Smooth muscle cell (in vitro differentiated cells): ENCODE data around the gene DIAPH1. TPM values are rescaled to one million over a fixed set of nuclear protein-coding genes. Genes with fewer than 3 reads are reported as not detected.
A peak's percentile ranks its signal among the peaks of the same experiment; 100 is the strongest.

Experiments used
- DNase-seq: peaks from one replicate; lab custom pipeline; 2025; ENCODE audit not compliant: unreplicated experiment; lab: John Stamatoyannopoulos, UW
- H2AFZ ChIP-seq: fragments of 200-600 bp; sonication (generic); 2 replicates; pipeline ENCODE4 v1.6.0; 2016; ENCODE audit warnings: antibody characterized with exemption, low read depth, mild to moderate bottlenecking
- H3F3A ChIP-seq: fragments of 200-600 bp; sonication (generic); 2 replicates; pipeline ENCODE4 v1.6.0; 2017; ENCODE audit warnings: antibody characterized with exemption, low read depth
- H3K27ac ChIP-seq: fragments of 200-600 bp; sonication (generic); 2 replicates; pipeline ENCODE4 v1.5.1; 2016; ENCODE audit warnings: low read depth, mild to moderate bottlenecking
- H3K27me3 ChIP-seq: fragments of 200-600 bp; sonication (generic); 2 replicates; pipeline ENCODE4 v1.6.1; 2016; ENCODE audit warnings: low read depth, mild to moderate bottlenecking
- H3K36me3 ChIP-seq: fragments of 200-600 bp; sonication (generic); 2 replicates; pipeline ENCODE4 v1.5.1; 2016; ENCODE audit warnings: low read depth
- H3K4me1 ChIP-seq: fragments of 200-600 bp; sonication (generic); 2 replicates; pipeline ENCODE4 v1.5.1; 2016; ENCODE audit warnings: low read depth
- H3K4me2 ChIP-seq: fragments of 200-600 bp; sonication (generic); 2 replicates; pipeline ENCODE4 v1.6.0; 2016; ENCODE audit warnings: mild to moderate bottlenecking
- H3K4me3 ChIP-seq: fragments of 200-600 bp; sonication (generic); 2 replicates; pipeline ENCODE4 v1.5.1; 2016; ENCODE audit warnings: mild to moderate bottlenecking
- H3K79me2 ChIP-seq: fragments of 200-600 bp; sonication (generic); 2 replicates; pipeline ENCODE4 v1.6.0; 2016; ENCODE audit warnings: low read depth, mild to moderate bottlenecking
- H3K9ac ChIP-seq: fragments of 200-600 bp; sonication (generic); 2 replicates; pipeline ENCODE4 v1.6.0; 2016; ENCODE audit warnings: low read depth
- H3K9me3 ChIP-seq: fragments of 200-600 bp; sonication (generic); replicated peaks from 2 replicates; pipeline ENCODE4 v1.5.1; 2016; ENCODE audit warnings: low read depth
- H4K20me1 ChIP-seq: fragments of 200-600 bp; sonication (generic); 2 replicates; pipeline ENCODE4 v1.6.0; 2016; ENCODE audit warnings: low read depth
- WGBS: methylation state at CpG from one replicate; pipeline ENCODE4 v1.1.7; 2016; ENCODE audit warnings: low lambda C conversion rate; 5-methylcytosine and 5-hydroxymethylcytosine counted together
- polyA plus RNA-seq: library from polyadenylated mRNA; unstranded; fragments of >200 nt; fragmentation: Nextera tagmentation; extraction: Ambion mirVana; gene quantifications from 2 replicates; pipeline ENCODE4 v1.2.1, GENCODE V29; 2016
- total RNA-seq: library from RNA; depleted of rRNA; stranded (reverse); fragments of >200 nt; gene quantifications from 2 replicates; pipeline ENCODE4 v1.2.3, GENCODE V29; 2014
- TF ChIP-seq, protein P1 (sequence below): fragments of 200-600 bp; sonication (generic); IDR thresholded peaks from 2 replicates; pipeline ENCODE4 v1.5.1; 2017; ENCODE audit warnings: borderline replicate concordance, mild to moderate bottlenecking, antibody characterized with exemption; ENCODE audit not compliant: insufficient read depth, poor library complexity, severe bottlenecking

Gene DIAPH1
- total and polyA plus RNA-seq, 2 experiments from 2014 or later, result 15.4 to 26.7 TPM

- Histone ChIP-seq H3F3A (peaks cover 74% of the 10 kb centered on the region), H3K4me3 (no peak overlapping the region), H3K4me2 (peak overlapping the region; percentile 69), H3K4me1 (peaks cover 55% of the 10 kb centered on the region), H3K79me2 (peaks cover 9% of the 10 kb centered on the region), H3K27ac (peak overlapping the region; percentile 100), H3K9me3 (no peaks in the 10 kb centered on the region), H3K36me3 (no peaks in the 10 kb centered on the region), H3K9ac (peak overlapping the region; percentile 82), H3K27me3 (no peaks in the 10 kb centered on the region), H2AFZ (no peak overlapping the region), H4K20me1 (no peaks in the 10 kb centered on the region)
- no peak for DNase-seq
- WGBS, result 0% methylated on average over 2 of the region's 2 CpGs
- TF ChIP-seq, protein P1, sequence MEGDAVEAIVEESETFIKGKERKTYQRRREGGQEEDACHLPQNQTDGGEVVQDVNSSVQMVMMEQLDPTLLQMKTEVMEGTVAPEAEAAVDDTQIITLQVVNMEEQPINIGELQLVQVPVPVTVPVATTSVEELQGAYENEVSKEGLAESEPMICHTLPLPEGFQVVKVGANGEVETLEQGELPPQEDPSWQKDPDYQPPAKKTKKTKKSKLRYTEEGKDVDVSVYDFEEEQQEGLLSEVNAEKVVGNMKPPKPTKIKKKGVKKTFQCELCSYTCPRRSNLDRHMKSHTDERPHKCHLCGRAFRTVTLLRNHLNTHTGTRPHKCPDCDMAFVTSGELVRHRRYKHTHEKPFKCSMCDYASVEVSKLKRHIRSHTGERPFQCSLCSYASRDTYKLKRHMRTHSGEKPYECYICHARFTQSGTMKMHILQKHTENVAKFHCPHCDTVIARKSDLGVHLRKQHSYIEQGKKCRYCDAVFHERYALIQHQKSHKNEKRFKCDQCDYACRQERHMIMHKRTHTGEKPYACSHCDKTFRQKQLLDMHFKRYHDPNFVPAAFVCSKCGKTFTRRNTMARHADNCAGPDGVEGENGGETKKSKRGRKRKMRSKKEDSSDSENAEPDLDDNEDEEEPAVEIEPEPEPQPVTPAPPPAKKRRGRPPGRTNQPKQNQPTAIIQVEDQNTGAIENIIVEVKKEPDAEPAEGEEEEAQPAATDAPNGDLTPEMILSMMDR, result no peak
Observed at GRCh38 chr5:141521244-141521781, 97.5 kb downstream of the DIAPH1 start.

GRCh38 chr5:141519605-141520565 lies 98.9 kb downstream of the DIAPH1 start:
- DNase-seq, result no peak
- peak overlapping the region; percentile 86 for H3K4me2 ChIP-seq
- peak overlapping the region; percentile 100 for H3K27ac ChIP-seq
- TF ChIP-seq, protein P1, result no peak
- H3K27me3 ChIP-seq, result no peaks in the 10 kb centered on the region
- H3K9me3 ChIP-seq, result no peaks in the 10 kb centered on the region
- H3K9ac ChIP-seq, result peak overlapping the region; percentile 82
- H3K4me3 ChIP-seq, result no peak overlapping the region
- H2AFZ ChIP-seq, result no peak overlapping the region
- H3K4me1 ChIP-seq, result peaks cover 63% of the 10 kb centered on the region
- peaks cover 9% of the 10 kb centered on the region for H3K79me2 ChIP-seq
- no peaks in the 10 kb centered on the region for H3K36me3 ChIP-seq
- 89% methylated on average over 3 of the region's 3 CpGs for WGBS
- H4K20me1 ChIP-seq, result no peaks in the 10 kb centered on the region
- peaks cover 76% of the 10 kb centered on the region for H3F3A ChIP-seq

GRCh38 chr5:141518618-141519015 lies 100.2 kb downstream of the DIAPH1 start:
- Histone ChIP-seq H4K20me1 (no peaks in the 10 kb centered on the region), H3K27ac (peak overlapping the region; percentile 100), H3K27me3 (no peaks in the 10 kb centered on the region), H3K79me2 (peaks cover 9% of the 10 kb centered on the region), H3F3A (peaks cover 77% of the 10 kb centered on the region), H3K36me3 (no peaks in the 10 kb centered on the region), H2AFZ (no peak overlapping the region), H3K4me1 (peaks cover 64% of the 10 kb centered on the region), H3K4me3 (no peak overlapping the region), H3K9me3 (no peaks in the 10 kb centered on the region), H3K9ac (peak overlapping the region; percentile 82), H3K4me2 (peak overlapping the region; percentile 86)
- WGBS, result 74% methylated on average over 1 of the region's 1 CpG
- no peak for DNase-seq
- TF ChIP-seq, protein P1, result no peak
